Lung (tissue), 12 donors: ENCODE measurements around the gene SPIRE1. TPM values are rescaled to one million over a fixed set of nuclear protein-coding genes. Genes with fewer than 3 reads are reported as not detected.
"Not testable (repeated sequence)": the region's sequence is repeated elsewhere in the genome, so short reads cannot be mapped to it uniquely, and the experiment has no call there.

Source experiments
- ATAC-seq: fragments of 200-7000 bp; cut with Tn5 transposase; one replicate; pipeline ENCODE4 v1.9.1; 2020; ENCODE audit warnings: moderate number of reproducible peaks; ENCODE audit not compliant: insufficient read depth, low FRiP score
- DNase-seq, 3 donors: peaks; one replicate each; pipeline ENCODE4 v3.0.0-alpha.2; 2013 to 2017
- H3K27ac ChIP-seq, 2 donors: one replicate each; pipeline ENCODE4 v1.5.1; 2013; ENCODE audit warnings: mild to moderate bottlenecking in 2 of 2, moderate library complexity in 2 of 2, control low read depth in 1 of 2, inconsistent platforms in 1 of 2, low read depth in 1 of 2, low read length in 1 of 2
- H3K27me3 ChIP-seq, 3 donors: one replicate each; pipeline ENCODE4 v1.5.1; 2013; ENCODE audit warnings: low read length in 2 of 3; ENCODE audit not compliant: control insufficient read depth in 3 of 3, insufficient read depth in 3 of 3
- H3K36me3 ChIP-seq, 4 donors: one replicate each; pipeline ENCODE4 v1.5.1; 2013; ENCODE audit warnings: low read length in 4 of 4, mild to moderate bottlenecking in 1 of 4, moderate library complexity in 1 of 4; ENCODE audit not compliant: control insufficient read depth in 4 of 4, insufficient read depth in 4 of 4
- H3K4me1 ChIP-seq, 5 donors: one replicate each; pipeline ENCODE4 v1.5.1; 2013; ENCODE audit warnings: low read length in 5 of 5, mild to moderate bottlenecking in 2 of 5, moderate library complexity in 1 of 5; ENCODE audit not compliant: control insufficient read depth in 5 of 5, insufficient read depth in 5 of 5
- H3K4me3 ChIP-seq: one replicate; pipeline ENCODE4 v1.5.1; 2013; ENCODE audit warnings: mild to moderate bottlenecking, control low read depth, moderate library complexity
- H3K9ac ChIP-seq, 2 donors: one replicate each; pipeline ENCODE4 v1.5.1; 2013; ENCODE audit warnings: low read length in 2 of 2, control low read depth in 1 of 2; ENCODE audit not compliant: insufficient read depth in 1 of 2
- H3K9me3 ChIP-seq, 4 donors: one replicate each; pipeline ENCODE4 v1.5.1; 2013; ENCODE audit warnings: low read length in 3 of 4, mild to moderate bottlenecking in 1 of 4, moderate library complexity in 1 of 4; ENCODE audit not compliant: control insufficient read depth in 4 of 4, insufficient read depth in 3 of 4
- WGBS, 2 donors: extraction: QIAGEN DNeasy Blood & Tissue Kit; methylation state at CpG; one replicate each; pipeline ENCODE4 v1.1.7; 2013; 5-methylcytosine and 5-hydroxymethylcytosine counted together
- polyA plus RNA-seq, 2 donors: library from polyadenylated mRNA; stranded (reverse); fragments of 200-250 nt; gene quantifications; one replicate each; pipeline ENCODE4 v1.2.1, GENCODE V29; 2013
- total RNA-seq, 2 donors: library from RNA; depleted of rRNA in 1 of 2; stranded (reverse); fragments of >200 nt in 1 of 2; gene quantifications; one replicate each; pipeline ENCODE4 v1.2.1, GENCODE V29; 2014 to 2021
- TF ChIP-seq, protein P1 (sequence below): IDR thresholded peaks from 2 replicates; pipeline ENCODE4 v1.5.1; 2012; ENCODE audit warnings: mild to moderate bottlenecking; ENCODE audit errors: control extremely low read depth, extremely low read depth
- donor health status: control.
- donor health status: control.
- donor health status: Bipolar disorder and iron deficiency.
- donor health status: healthy.
- donor health status: DM: yes; HTN: yes; CAD: no.

Gene SPIRE1
- total and polyA plus RNA-seq, 4 donors = 8.7 to 34.0 (median 14.8) TPM

DNA sequence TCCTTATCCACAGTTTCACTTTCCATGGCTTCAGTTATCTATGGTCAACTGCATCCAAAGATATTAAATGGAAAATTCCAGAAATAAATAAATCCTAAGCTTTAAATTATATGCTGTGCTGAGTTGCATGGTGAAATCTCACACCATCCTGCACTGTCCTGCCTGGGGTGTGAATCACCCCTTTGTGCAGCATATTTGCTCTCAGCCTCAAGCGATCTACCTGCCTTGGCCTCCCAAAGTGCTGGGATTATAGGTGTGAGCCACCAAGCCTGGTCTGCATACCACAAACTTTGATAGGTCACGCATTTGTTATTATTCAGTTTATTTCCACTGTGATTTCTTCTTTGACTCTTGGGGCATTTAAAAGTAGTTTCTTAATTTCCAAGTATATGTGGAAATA lies 117.2 kb downstream of the SPIRE1 start:
- Histone ChIP-seq H3K27me3 (no peaks in the 10 kb centered on the region), H3K9me3 (no peaks in the 10 kb centered on the region), H3K27ac (no peak overlapping the region), H3K36me3 (no peaks in the 10 kb centered on the region), H3K9ac (no peak overlapping the region), H3K4me1 (no peaks in the 10 kb centered on the region), H3K4me3 (no peak overlapping the region)
- ATAC-seq (no peak), DNase-seq (no peak)
- TF ChIP-seq, protein P1, sequence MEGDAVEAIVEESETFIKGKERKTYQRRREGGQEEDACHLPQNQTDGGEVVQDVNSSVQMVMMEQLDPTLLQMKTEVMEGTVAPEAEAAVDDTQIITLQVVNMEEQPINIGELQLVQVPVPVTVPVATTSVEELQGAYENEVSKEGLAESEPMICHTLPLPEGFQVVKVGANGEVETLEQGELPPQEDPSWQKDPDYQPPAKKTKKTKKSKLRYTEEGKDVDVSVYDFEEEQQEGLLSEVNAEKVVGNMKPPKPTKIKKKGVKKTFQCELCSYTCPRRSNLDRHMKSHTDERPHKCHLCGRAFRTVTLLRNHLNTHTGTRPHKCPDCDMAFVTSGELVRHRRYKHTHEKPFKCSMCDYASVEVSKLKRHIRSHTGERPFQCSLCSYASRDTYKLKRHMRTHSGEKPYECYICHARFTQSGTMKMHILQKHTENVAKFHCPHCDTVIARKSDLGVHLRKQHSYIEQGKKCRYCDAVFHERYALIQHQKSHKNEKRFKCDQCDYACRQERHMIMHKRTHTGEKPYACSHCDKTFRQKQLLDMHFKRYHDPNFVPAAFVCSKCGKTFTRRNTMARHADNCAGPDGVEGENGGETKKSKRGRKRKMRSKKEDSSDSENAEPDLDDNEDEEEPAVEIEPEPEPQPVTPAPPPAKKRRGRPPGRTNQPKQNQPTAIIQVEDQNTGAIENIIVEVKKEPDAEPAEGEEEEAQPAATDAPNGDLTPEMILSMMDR = no peak
- WGBS, 2 donors = 95 to 97% methylated on average over 2 of the region's 2 CpGs

DNA sequence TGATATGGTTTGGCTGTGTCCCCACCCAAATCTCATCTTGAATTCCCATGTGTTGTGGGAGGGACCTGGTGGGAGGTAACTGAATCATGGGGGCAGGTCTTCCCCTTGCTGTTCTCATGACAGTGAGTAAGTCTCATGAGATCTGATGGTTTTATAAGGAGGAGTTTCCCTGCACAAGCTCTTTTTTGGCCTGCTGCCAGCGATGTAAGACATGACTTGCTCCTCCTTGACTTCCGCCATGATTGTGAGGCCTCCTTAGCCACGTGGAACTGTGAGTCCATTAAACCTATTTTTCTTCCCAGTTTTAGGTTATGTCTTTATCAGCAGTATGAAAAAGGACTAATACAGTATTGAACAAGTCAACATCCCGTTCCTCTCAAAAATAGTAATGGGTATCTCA lies 118.7 kb downstream of the SPIRE1 start:
- not testable (repeated sequence) for H3K36me3 ChIP-seq, ATAC-seq, H3K9ac ChIP-seq, H3K27me3 ChIP-seq, H3K4me3 ChIP-seq, H3K27ac ChIP-seq, H3K4me1 ChIP-seq, H3K9me3 ChIP-seq
- DNase-seq = peak in 1 of 3 donors; percentile 3
- 89 to 90% methylated on average over 4 of the region's 4 CpGs for WGBS, 2 donors

GRCh38 chr18:12534820-12535219 lies 123.1 kb downstream of the SPIRE1 start:
- H3K4me3 ChIP-seq = no peak overlapping the region
- H3K9ac ChIP-seq = no peak overlapping the region
- ATAC-seq (no peak), DNase-seq (no peak)
- TF ChIP-seq, protein P1 = no peak
- no peaks in the 10 kb centered on the region for H3K4me1 ChIP-seq
- WGBS, 2 donors = 96 to 98% methylated on average over 2 of the region's 2 CpGs
- H3K27ac ChIP-seq = no peak overlapping the region
- H3K9me3 ChIP-seq = no peaks in the 10 kb centered on the region
- no peaks in the 10 kb centered on the region for H3K27me3 ChIP-seq
- H3K36me3 ChIP-seq = peaks cover 0 to 3% (median 0%) of the 10 kb centered on the region in 4 donors

DNA sequence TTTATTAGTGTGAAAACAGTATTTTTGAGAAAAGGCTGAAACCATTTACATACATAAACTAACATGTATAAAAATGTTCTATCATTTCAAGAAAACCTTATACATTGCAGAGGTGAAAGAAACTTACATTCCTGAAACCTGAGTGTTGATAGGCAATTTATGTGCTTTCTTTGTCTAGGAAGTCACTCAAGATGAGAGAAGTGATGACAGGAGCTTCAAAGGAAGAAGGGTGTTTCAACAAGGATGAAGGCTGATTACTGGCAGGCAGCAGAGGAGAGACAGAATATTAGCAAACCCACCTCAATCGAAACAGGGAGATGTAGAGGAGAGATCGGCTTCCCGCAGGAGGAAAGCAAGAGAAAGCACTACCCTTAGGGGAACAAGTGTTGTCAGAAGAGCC lies 125.2 kb downstream of the SPIRE1 start:
- H3K27me3 ChIP-seq = no peaks in the 10 kb centered on the region
- no peak overlapping the region for H3K27ac ChIP-seq
- 87% methylated on average over 3 of the region's 3 CpGs for WGBS, 2 donors
- H3K9ac ChIP-seq = no peak overlapping the region
- H3K9me3 ChIP-seq = no peaks in the 10 kb centered on the region
- peaks cover 0 to 3% (median 0%) of the 10 kb centered on the region in 4 donors for H3K36me3 ChIP-seq
- no peaks in the 10 kb centered on the region for H3K4me1 ChIP-seq
- DNase-seq (no peak), ATAC-seq (no peak)
- TF ChIP-seq, protein P1 = no peak
- H3K4me3 ChIP-seq = no peak overlapping the region
